HuH-7 (cell line): Measurements from ENCODE around the gene CDC42BPG.
A peak's percentile ranks its signal among the peaks of the same experiment; 100 is the strongest.

Source experiments
- DNase-seq: peaks from one replicate; pipeline ENCODE4 v3.0.0; 2011; ENCODE audit warnings: low spot score

CDC42BPG gene

GRCh38 chr11:64805481-64805880 is 39.0 kb downstream of the CDC42BPG start:
- DNase-seq, result no peak

GRCh38 chr11:64804346-64805210 is 39.9 kb downstream of the CDC42BPG start:
- DNase-seq, result peak; percentile 42

- DNase-seq, result no peak
These were observed 40.6 kb downstream of the CDC42BPG start for GRCh38 chr11:64803846-64804345.

- peak; percentile 75 for DNase-seq
These were observed 41.2 kb downstream of the CDC42BPG start, which contains the start of gene MAP4K2 for GRCh38 chr11:64803158-64803845. MAP4K2 (minus strand) TSS chr11:64803214; CDS start chr11:64803149, 65 bp downstream.

- DNase-seq, result no peak
These were observed 41.9 kb downstream of the CDC42BPG start for GRCh38 chr11:64802370-64803157.

- no peak for DNase-seq
These were observed 42.7 kb downstream of the CDC42BPG start for GRCh38 chr11:64801561-64802369.

- no peak for DNase-seq
These were observed 43.3 kb downstream of the CDC42BPG start for GRCh38 chr11:64801158-64801464.

GRCh38 chr11:64800303-64801157 is 43.9 kb downstream of the CDC42BPG start:
- no peak for DNase-seq

GRCh38 chr11:64799623-64800302 is 44.7 kb downstream of the CDC42BPG start:
- no peak for DNase-seq

GRCh38 chr11:64799256-64799622 is 45.2 kb downstream of the CDC42BPG start:
- DNase-seq, result no peak

GRCh38 chr11:64796757-64797541 is 47.5 kb downstream of the CDC42BPG start:
- DNase-seq, result no peak

GRCh38 chr11:64796047-64796756 is 48.3 kb downstream of the CDC42BPG start:
- no peak for DNase-seq

GRCh38 chr11:64794526-64794925 is 49.9 kb downstream of the CDC42BPG start:
- DNase-seq, result no peak

GRCh38 chr11:64793271-64794160 is 50.9 kb downstream of the CDC42BPG start:
- no peak for DNase-seq

GRCh38 chr11:64792482-64792881 is 52.0 kb downstream of the CDC42BPG start:
- no peak for DNase-seq

GRCh38 chr11:64791781-64792291 is 52.6 kb downstream of the CDC42BPG start:
- DNase-seq, result no peak
